Measurements from ENCODE around the gene BLOC1S4.
"Not testable (repeated sequence)": the region's sequence is repeated elsewhere in the genome, so short reads cannot be mapped to it uniquely, and the experiment has no call there.

The BLOC1S4 gene

DNA sequence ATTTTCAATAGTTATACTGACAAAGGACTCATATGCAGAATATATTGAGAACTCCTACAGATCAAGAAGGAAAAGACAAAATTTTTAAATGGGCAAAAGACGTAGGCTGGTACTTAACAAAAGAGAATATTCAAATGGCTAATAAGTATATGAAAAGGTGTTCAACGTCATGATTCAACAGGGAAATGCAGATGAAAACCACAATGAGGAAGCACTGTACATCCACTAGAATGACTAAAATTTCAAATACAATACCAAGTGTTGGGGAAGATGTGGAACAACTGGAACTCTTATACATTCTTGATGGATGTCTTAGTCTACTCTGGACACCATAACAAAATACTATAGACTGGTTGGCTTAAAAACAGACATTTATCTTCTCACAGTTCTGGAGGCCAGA is 5.0 kb upstream of the BLOC1S4 start:
- no peak for DNase-seq (ENCODE audit: extremely low spot score, insufficient read length, low read depth)
- no peak for FAIRE-seq

DNA sequence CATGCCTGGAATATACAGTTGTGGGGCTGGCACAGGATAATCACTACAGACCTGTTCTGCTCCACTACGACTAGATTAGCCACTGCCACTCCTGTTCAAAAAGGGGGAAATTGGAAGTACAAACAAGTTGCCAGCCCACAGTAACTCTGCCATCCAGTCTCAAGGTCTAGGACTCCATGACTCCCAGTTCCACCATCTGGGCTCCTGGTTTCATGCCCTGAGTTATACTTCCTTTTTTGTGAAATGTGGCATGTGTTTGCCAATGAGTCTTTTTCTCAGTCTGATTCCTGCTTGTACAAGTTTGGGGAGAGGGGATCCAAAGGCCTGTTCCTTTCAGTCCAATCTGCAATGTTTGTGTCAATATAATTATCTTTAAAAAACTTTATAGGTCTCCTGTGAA is 1.0 kb upstream of the BLOC1S4 start:
- DNase-seq (ENCODE audit: extremely low spot score, insufficient read length, low read depth) = no peak
- no peak for FAIRE-seq

DNA sequence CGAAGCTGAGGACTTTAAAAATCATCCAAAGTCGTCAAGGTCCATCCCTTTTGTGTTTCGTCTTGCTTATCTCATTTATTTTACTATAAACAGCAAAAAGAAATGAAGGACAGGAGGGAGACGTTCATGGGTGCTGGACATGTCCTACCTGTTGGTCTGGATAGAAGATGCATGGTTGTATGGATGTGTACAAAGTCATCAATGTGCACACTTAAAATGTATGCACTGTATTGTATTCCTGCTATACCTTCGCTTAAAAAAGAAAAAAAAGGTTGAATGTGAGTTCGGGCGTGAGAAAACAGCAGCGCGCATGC is 313 bp upstream of the BLOC1S4 start:
- DNase-seq (ENCODE audit: extremely low spot score, insufficient read length, low read depth) (no peak), FAIRE-seq (no peak)

DNA sequence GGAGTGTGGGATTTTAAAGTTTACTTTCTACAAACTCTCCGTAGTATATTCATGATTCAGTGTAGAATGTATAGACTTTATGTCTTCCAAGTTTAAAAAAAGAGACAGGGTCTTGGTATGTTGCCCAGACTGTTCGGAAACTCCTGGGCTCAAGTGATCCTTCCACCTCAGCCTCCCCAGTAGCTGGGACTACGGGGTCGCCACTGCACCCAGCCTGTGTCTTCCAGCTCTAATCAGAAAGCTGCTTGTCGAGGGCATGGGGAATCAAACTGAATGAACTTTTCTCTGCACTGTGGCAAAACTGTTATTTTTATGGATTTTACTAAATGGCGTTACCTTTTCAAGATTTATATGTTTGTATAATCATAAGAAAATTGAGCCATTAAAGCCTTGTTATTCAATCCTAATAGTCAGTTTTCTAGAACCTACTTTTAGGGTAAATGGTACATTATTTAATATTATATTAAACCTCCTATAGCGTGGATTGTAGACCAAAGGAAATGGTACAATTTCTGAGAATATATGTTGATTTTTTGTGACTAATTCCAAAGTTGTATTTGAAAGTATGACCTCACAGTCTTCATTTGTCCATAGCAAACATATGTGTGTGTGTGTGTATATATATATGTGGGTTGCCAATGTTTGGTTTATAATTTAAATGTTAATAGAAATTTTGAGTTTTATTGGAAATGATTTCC is 1.1 kb downstream of the BLOC1S4 start:
- DNase-seq (ENCODE audit: extremely low spot score, insufficient read length, low read depth) = no peak
- no peak for FAIRE-seq

DNA sequence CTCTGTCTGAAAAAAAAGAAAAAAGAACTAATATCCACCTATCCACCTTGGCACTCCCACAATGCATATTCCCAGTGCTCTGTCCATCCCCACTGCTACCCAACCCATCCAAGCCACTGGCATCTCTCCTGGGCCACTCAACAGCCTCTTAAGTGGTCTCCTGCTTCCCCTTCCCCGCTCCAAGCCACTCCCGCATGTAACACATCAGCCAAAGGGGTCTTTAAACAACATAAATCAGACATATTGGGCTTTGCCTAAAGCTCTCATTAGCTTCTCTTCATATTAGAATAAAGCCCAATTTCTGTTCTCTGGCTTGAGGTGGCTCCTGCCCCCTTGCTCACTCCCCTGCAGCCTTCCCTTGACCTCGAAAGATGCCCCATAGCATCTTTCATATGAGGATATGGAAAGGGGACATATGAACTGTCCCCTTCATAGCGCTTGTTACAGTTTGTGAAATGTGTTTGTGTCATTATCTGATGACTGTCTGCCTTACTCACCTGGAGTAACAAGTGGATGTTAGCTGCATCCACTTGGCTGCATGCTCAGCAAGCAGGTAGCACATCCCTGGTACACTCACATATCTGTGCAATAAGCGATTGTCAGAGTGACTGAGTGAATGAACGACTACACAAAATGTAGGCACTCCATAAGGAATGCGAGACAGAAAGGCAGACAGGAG is 3.1 kb downstream of the BLOC1S4 start:
- DNase-seq (ENCODE audit: extremely low spot score, insufficient read length, low read depth) (no peak), FAIRE-seq (no peak)

DNA sequence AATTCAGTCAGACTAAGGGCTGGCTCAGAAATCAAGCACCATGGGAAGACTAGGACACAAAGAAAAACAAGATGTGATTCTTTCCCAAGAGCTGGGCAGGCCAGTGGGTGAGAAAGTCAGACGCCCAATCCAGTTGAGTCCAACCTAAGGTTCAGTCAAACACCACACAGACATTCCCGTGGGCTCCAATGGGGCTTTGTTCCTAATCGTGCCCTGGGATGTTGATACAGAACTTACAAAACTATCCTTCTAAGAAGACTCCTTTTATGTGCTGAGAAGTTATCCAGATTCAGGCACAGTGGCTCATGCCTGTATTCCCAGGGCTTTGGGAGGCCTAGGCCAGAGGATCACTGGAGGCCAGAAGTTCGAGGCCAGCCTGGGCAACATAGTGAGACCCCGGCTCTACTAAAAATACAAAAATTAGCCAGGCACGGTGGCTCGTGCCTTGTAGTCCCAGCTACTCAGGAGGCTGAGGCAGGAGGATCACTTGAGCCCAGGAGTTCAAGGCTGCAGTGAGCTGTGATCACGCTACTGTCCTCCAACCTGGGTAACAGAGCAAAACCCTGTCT is 3.7 kb downstream of the BLOC1S4 start:
- FAIRE-seq (no peak), DNase-seq (ENCODE audit: extremely low spot score, insufficient read length, low read depth) (no peak)

DNA sequence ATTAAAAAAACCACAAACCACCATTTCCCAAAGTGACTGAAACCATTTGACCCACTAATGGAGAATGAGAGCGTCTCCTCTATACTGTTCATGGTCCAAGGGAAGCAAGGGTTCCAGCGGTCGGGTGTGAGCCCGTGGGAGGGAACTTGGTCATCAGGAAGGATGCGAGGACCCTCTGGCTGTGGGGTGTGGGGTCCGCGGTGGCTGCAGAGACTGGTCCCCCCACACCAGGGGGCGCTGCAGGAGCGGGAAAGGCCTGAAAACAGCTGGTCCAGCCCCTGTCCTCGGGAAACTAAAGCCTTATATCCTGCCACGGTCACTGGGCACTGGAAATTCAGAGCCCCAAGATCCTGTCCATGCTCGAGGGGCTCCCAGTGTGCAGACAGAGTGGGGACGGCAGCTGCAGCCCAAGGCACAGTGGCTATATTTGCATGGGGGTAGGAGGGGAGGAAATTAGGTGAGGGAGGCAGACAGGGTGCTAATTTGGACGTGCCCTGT is 4.3 kb downstream of the BLOC1S4 start:
- peak; percentile 74 for DNase-seq (ENCODE audit: extremely low spot score, insufficient read length, low read depth)
- FAIRE-seq = peak; percentile 62

DNA sequence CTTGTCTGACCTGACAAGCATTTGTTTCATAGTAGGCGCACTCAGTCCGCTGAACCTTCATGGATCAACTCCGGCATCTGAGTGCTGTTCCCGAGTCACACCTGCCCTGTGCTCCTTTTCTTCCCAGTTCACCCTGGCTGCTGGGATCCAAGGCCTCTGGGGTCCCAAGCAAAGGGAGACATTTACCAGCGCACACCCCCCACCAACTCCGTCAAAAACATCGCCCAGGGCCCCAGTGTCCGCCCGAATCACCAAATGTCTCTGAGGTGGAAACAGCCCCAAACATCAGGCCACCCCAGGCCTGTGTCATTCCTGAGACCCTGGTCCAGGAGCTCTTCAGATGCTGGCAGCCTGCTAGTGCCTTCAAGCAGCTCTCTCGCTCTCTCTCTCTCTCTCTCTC is 5.1 kb downstream of the BLOC1S4 start:
- no peak for DNase-seq (ENCODE audit: extremely low spot score, insufficient read length, low read depth)
- FAIRE-seq = no peak

DNA sequence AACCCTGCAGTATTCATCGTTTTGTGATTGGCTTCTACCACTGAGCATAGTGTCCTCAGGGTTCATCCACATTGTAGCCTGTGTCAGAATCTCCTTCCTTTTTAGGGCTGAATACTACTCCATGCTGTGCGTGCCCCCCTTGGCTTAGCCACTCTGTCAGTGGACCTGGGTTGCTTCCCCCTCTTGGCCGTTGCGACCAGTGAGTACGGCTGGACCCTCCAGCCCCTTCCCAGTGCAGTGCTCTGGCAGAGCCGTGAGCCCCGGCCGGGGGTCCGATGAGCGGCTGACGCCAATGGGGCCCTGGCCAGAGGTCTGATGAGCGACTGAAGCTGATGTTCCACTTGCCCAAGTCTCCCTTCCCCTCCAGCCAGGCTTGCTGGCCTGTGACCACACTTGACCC is 6.9 kb downstream of the BLOC1S4 start:
- FAIRE-seq (no peak), DNase-seq (ENCODE audit: extremely low spot score, insufficient read length, low read depth) (no peak)

DNA sequence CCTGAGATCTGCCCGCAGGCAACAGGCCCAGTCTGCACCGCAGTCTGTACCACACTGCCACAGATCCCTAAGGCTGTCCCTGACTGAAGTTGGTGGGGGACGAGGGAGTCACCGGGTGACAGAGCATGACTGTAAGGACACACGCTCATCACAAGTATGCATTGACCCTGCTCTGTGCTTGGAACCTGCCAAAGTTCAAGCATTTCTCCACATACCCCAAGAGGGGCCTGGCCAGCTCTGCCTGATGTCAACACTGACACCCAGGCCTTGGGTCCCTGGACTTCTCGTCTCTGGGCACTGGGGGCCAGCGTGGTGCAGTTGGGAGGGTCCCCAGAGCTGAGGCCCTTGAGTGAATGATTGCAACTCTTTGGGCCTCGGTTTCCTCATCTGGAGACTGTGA is 7.9 kb downstream of the BLOC1S4 start:
- no peak for FAIRE-seq

DNA sequence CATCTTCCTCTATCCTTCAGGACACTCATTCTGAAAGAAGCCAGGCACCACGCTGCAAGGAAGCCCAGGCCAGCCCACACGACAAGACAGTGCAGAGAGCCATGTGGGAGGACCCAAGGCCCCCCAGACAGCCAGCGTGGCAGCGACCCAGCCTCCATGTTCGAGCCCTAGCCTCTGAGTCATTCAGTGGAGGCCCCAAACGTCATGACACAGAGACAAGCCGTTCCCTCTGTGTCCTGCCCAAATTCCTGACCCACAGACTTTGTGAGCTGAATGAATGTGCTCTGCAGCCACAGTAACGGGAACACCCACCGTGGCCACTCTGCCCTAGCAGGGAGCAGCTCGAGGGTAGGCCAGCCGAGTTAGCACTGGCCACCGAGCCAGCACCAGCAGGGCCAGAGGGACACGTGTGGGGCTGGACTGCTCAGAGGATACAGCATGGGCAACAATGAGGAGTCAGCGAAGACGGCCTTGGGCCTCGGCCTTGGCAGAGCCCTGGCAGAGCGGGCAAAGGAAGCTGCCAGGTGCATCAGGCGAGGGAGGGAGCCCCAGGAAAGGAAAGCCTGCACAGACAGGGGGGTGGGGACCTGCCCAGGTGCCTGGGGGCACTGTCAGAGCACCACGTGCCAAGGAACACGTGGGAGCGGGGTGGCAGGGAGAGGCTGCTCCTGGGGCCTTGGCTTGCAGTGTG is 8.6 kb downstream of the BLOC1S4 start:
- FAIRE-seq (no peak), DNase-seq (ENCODE audit: extremely low spot score, insufficient read length, low read depth) (no peak)

More for the DNA sequence above, 7.9 kb downstream of the BLOC1S4 start:
- DNase-seq (ENCODE audit: extremely low spot score, insufficient read length, low read depth) = no peak

DNA sequence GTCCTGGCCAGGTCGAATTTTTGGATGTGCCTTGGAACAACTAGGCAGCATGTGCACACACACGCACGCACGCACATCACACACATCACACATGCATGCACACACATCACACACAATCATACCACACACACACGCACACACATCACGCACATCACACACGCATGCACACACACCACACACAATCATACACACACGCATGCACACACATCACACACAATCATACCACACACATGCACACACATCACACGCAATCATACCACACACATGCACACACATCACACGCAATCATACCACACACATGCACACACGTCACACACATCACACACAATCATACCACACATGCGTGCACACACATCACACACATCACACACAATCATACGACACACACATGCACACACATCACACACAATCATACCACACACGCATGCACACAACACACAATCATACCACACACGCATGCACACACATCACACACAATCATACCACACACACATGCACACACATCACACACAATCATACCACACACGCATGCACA is 9.5 kb downstream of the BLOC1S4 start:
- not testable (repeated sequence) for DNase-seq (ENCODE audit: extremely low spot score, insufficient read length, low read depth); FAIRE-seq

DNA sequence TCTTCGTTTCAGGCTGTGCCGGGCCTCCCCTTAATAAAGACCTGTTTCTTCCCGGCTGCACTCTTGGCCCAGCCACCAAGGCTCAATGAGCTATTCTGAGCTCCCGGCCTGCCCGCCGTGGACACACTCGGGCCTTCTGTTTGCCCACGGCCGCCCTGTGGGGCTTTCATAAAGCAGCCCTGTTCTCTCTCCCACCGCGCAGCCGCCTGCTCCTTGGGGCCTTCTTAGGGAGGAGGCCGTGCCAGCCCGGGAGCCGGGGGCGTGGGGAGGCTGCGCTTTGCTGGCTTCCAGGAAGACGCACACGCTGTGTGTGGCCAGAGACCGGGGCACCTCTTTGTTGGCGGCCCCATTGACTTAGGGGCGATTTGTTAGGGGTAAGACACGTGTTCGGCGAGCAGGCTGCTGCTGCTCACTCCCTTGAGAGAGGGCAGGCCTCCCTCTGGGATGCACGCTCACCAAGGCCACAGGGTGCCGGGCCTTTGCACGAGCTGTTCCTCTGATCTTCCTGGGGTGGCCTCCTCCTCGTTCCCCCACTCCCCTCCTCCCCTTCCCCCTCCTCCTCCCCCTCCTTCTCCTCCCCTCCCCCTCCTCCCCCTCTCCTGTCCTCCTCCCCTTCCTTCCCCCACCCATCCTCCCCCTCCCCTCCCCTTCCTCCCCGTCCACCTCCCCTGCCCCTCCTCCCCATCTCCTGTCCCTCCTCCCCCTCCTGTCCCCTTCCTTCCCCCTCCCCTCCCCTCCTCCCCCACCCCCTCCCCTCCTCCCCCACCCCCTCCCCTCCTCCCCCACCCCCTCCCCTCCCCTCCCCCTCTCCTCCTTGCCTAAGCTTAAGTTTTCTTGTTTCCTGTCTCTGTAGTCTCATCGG is 11.3 kb downstream of the BLOC1S4 start:
- FAIRE-seq = no peak

DNA sequence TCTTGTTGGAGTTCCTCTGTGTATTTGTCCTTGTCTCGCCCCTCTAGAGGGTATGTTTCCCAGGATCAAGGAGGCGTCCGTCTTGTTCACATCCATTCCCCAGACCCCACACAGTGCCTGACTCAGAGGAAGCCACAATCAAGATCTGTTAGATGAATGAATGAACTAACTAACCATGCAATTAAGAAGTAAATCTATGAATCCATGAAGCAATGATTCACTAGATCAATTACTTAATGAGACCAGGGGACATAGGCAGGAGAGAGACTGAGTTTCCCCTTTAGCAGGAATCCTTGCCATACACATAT is 11.9 kb downstream of the BLOC1S4 start:
- FAIRE-seq (no peak), DNase-seq (ENCODE audit: extremely low spot score, insufficient read length, low read depth) (no peak)

More for the DNA sequence above, 11.3 kb downstream of the BLOC1S4 start:
- no peak for DNase-seq (ENCODE audit: extremely low spot score, insufficient read length, low read depth)

DNA sequence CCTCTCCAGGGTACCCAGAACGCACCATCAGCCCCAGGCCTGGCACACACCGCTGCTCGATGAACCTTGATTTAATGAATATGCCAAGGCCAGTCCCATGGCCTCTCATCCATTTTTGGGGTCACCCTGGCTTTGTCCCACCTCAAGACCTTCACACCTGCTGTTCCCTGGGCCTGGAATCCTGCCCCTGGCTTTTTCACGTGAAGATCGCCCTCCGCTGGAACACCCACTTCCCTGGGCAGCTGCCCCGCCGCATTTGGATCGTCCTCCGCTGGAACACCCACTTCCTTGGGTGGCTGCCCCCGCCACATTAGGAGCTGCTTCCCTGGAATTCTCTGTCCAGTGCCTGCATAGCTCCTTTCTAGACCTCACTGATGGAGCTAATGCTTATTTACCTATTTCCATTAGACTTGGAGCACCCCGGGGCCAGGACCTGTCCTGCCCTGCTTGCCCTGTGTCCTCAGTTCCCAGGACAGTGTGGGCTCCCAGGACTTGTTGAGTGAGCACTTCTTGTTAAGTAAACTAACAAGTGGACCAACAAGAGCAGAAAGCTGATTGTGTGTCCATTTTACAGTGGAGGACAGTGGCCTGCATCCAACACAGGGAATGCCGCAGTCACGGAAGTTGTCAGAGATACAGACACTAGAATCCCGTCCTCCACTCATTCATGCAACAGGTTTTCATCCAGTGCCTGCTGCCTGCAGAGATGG is 12.5 kb downstream of the BLOC1S4 start:
- FAIRE-seq = no peak
- DNase-seq (ENCODE audit: extremely low spot score, insufficient read length, low read depth) = no peak

DNA sequence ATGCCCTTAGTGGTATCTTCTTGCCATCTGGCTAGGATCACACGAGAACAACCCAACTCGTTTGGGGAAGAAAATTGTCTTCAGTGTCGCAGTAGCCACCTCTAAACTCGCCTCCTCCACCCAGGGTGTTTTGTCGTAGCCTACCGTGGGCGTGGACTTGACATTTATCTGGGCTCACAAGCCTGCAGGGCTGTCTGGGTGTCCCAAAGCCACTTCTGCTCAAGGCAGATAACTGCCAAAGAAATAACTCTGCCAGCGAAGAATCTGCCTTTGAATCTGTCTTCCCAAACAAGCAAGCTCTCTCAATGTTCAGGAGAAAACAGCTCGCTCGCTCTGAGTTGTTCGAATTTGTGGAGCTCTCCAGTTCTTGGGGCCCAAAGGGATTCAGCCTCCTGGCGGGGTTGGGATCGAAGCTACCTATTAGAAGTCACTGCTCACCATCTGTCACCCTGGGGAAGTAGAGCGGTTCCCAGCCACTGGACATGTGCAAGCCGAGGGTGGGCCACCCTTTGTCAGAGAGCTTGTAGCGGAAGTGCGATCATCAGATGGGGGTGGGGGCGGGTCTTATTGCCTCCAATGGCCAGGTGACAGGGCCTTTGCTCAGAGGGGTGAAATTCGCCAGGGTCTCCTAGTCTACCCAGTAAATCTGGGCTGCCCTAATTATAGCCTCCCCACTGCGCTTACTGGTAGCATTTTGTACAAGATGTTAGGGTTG is 14.8 kb downstream of the BLOC1S4 start:
- FAIRE-seq = no peak

DNA sequence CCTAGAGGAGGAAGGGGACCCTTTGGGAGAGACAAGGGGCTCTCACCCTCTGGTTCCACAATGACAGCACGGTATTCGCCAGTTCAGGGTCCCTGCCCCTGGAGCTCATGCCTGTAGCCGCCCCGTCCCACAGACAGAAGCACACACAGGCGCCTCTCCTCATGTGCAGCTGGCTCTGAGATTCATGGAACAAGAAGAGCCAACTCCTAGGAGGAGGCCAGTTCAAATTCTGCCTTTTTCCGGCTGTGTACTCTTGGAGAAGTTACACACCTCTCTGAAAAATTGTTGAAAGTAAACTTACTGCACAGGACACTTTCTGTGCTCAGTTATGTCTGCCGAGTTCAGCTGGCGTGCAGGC is 15.3 kb downstream of the BLOC1S4 start:
- DNase-seq (ENCODE audit: extremely low spot score, insufficient read length, low read depth) (no peak), FAIRE-seq (no peak)

More for the DNA sequence above, 14.8 kb downstream of the BLOC1S4 start:
- no peak for DNase-seq (ENCODE audit: extremely low spot score, insufficient read length, low read depth)

DNA sequence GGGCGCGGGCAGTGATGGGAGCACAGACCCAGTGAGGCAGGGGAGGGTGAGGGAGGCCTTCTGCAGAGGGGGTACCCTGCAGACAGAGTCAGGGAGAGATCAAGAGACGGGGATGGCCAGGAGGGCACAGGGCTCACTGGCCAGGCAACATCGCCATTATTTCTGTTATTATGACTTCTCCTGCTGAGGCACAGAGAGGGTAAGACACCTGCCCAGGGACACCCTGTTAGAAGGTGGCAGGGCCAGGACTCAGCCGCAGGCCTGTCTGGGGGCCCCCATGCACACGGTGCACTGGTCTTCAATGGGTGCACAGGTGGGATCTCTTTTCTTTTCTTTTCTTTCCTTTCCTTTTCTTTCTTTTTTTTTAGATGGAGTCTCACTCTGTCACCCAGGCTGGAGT is 15.8 kb downstream of the BLOC1S4 start:
- DNase-seq (ENCODE audit: extremely low spot score, insufficient read length, low read depth) = no peak
- no peak for FAIRE-seq

All from GM18507 (cell line).